Measurements from ENCODE around the gene ALDH18A1.
A peak's percentile ranks its signal among the peaks of the same experiment; 100 is the strongest.

The ALDH18A1 gene

GRCh38 chr10:95579835-95580535, 76.5 kb downstream of the ALDH18A1 start:
- DNase-seq (ENCODE audit: low read depth in 2 of 2, low spot score in 1 of 2): no peak

- DNase-seq (ENCODE audit: low read depth in 2 of 2, low spot score in 1 of 2): no peak
These were observed 77.2 kb downstream of the ALDH18A1 start for GRCh38 chr10:95579292-95579691.

DNA sequence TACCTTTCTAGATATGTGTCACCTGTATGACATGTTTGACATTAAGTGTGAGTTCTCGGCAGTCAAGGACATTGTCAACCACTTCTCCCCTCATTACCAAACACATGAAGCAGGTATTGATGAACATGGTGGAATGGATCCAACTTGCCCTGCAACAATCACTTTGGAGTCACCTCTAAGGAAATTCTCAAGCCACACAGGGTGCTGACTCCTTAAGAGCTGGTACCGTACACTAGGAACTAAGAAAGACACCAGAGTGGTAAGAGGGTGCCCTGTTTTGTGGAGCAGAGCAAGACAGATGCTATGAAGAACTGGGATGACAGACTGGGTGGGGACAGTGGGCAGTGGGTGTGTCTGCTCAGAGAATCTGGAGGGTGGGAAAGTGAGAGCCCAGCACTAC, 77.9 kb downstream of the ALDH18A1 start:
- no peak for DNase-seq (ENCODE audit: low read depth in 2 of 2, low spot score in 1 of 2)

DNA sequence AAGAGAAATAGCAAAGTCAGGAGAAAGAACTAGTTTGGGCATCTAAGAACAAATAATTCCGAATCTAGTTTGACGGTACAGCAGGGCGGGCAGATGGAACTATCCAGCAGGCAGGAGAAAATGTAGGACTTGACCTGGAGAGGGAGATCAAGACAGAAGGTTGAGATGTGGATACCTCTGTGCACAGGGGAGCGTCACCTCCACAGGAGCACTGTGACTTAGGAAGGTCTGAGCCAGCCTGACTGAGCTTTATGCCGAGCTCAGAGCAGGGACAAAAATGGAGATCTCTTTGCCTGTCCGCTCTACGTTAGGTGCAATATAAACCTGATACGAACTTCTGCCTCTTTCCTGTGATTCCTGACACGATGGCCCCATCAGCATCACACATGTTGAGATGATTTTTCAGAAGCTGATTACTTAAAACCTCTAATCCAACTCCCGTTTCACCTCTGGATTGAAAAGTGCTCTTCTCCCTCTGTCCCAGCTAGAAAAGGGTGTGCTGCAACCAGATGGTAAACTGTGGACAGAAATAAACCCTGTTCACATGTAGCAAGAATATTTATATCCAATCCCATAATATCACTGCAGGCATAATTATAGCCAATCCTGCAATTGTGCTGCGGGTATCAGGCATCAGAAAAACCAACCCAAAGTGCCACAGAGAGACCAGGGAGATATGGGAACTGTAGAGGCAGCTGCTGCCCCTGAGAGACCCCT, 81.7 kb downstream of the ALDH18A1 start:
- DNase-seq (ENCODE audit: low read depth in 2 of 2, low spot score in 1 of 2): no peak

- no peak for DNase-seq (ENCODE audit: low read depth in 2 of 2, low spot score in 1 of 2)
These were observed 82.4 kb downstream of the ALDH18A1 start for GRCh38 chr10:95573964-95574604.

GRCh38 chr10:95573527-95573926, 83.0 kb downstream of the ALDH18A1 start:
- DNase-seq (ENCODE audit: low read depth in 2 of 2, low spot score in 1 of 2): no peak

GRCh38 chr10:95572131-95572820, 84.2 kb downstream of the ALDH18A1 start:
- no peak for DNase-seq (ENCODE audit: low read depth in 2 of 2, low spot score in 1 of 2)

DNA sequence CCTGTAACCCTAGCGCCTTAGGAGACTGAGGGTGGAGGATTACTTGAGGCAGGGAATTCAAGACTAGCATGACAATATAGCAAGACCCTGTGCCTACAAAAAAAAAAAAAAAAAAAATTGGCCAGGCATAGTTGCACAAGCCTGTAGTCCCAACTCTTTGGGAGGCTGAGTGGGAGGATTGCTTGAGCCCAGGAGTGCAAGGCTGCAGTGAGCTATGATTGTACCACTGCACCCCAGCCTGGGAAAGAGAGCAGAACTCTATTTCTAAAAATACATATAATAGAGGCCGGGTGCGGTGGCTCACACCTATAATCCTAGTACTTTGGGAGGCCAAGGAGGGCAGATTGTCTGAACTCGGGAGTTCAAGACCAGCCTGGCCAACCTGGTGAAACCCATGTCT, 85.1 kb downstream of the ALDH18A1 start:
- DNase-seq (ENCODE audit: low read depth in 2 of 2, low spot score in 1 of 2): no peak

DNA sequence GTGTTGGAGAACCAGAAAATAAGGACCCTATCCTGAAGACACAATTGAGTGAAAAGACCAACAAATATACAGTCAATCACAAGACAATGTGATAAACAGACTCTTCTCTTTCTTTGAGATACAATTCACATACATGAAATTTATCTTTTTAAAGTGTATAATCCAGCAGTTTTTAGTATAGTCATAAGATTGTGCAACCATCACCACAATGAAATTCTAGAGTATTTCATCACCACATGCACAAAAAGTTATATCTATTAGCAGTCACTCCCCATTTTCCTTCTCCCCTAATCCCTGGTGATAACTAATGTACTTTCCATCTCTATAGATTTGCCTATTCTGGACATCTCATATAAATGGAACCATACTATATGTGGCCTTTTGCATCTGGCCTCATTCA, 87.1 kb downstream of the ALDH18A1 start:
- no peak for DNase-seq (ENCODE audit: low read depth in 2 of 2, low spot score in 1 of 2)

DNA sequence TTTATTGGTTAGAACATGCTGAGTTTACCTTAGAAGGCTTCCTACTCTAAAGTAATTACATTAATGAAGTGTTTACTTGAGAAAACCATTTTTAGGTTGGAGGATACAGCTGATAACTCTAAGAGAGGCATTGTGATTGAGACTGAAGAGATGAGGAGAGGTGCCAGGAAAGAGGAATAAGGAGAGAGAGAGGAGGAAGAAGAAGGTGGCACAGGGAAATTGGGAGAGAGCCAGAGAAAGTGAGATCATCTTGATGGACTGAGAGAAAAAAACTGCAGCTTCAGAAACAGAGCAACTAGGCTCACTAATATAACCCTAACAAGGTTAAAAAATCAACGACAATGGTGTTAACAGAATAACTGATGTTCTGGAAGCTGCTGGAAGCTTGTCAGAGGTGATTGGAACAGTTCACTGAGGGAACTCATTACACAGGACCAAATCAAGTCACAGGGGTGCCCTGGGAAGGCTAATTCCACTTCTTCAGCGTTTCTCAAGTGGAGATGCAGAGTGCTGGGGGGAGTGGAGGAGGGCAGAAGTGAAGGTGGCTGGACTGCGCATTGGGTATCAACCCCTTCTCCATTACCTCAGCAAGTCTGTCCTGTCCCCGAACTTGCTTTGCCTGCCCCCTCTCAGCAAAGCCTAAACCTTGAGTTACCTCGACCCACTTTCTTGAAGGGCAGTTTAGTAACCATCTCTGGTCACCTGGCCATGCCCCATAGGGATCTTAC, 88.4 kb downstream of the ALDH18A1 start:
- DNase-seq (ENCODE audit: low read depth in 2 of 2, low spot score in 1 of 2): no peak

GRCh38 chr10:95566136-95566535, 90.4 kb downstream of the ALDH18A1 start:
- no peak for DNase-seq (ENCODE audit: low read depth in 2 of 2, low spot score in 1 of 2)

DNA sequence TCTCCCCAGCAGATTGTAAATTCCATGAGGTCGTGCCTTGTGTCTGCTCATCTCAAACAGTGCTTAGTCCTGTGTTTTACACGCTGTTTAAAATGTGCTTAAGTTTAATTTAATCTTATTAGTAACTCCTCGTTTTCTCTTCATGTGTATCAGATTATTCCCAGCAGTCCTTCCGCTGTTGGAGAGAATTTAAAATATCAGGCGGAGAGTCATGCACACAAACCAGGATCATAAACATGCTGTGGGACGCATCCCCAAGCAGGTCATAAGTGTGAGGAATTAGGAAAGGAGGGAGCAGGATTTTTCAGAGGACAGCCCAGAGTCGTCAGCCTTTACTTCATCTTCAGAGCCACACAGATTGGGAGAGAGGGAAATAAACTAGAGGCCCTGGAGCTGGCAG, 91.2 kb downstream of the ALDH18A1 start:
- no peak for DNase-seq (ENCODE audit: low read depth in 2 of 2, low spot score in 1 of 2)

GRCh38 chr10:95564291-95564690, 92.2 kb downstream of the ALDH18A1 start:
- DNase-seq (ENCODE audit: low read depth in 2 of 2, low spot score in 1 of 2): no peak

- DNase-seq (ENCODE audit: low read depth in 2 of 2, low spot score in 1 of 2): no peak
These were observed 94.1 kb downstream of the ALDH18A1 start for GRCh38 chr10:95562341-95562965.

DNA sequence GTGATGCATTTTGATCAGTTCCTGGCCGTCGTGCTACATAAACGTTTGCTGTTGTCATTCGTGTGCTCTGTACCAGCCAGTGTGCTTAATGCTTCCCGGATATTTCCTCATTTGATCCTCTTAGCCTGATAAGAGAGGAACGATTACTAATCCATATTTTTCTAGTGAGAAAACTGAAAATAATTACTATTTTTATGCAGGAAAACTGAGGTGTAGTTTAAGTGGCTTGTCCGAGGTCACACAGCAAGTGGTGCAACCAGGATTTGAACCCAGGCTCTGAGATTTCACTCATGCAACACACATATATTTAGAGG, 94.7 kb downstream of the ALDH18A1 start:
- DNase-seq (ENCODE audit: low read depth in 2 of 2, low spot score in 1 of 2): no peak

DNA sequence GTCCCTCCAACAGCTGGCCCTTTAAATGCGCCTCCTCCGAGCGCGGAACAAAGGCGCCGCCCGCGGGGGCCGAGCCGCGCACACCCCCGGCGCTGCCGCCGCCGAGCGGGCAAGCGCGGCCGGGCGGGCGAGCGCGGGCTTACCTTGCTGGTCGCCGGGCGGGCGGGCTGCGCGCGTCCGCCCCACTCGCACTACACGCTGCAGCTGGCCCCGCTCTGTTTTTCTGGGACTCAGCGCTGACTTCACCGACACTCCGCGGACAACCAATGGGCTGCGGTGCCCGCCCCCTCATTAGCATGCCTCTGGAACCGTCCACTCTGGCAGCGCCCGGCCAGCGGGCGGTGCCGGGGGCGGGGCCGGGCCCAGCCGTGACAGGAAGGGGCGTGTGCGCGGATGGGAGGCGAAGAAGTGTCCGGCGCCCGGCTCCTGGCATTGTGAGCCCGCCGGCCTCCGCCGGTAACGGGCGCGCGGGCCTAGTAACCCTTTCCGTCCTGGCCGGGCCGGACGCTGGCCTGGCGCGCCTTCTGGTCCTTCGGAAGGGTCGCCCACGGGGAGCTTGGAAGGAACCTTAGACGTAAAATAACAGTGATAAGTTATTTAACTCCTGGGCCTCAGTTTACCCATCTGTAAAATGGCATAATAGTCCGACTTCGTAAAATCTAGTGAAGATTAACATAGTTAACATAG, 95.2 kb downstream of the ALDH18A1 start, which contains the start of gene SORBS1:
Gene SORBS1, minus strand, starts transcription at position 195 of the 687 bp plus-strand sequence. CDS start 120,236 bp downstream, outside the sequence.
- DNase-seq (ENCODE audit: low read depth in 2 of 2, low spot score in 1 of 2): peak; percentile 52 to 75

- peak in 1 of 2 donors; percentile 23 for DNase-seq (ENCODE audit: low read depth in 2 of 2, low spot score in 1 of 2)
These were observed 96.0 kb downstream of the ALDH18A1 start for GRCh38 chr10:95560278-95561176.

DNA sequence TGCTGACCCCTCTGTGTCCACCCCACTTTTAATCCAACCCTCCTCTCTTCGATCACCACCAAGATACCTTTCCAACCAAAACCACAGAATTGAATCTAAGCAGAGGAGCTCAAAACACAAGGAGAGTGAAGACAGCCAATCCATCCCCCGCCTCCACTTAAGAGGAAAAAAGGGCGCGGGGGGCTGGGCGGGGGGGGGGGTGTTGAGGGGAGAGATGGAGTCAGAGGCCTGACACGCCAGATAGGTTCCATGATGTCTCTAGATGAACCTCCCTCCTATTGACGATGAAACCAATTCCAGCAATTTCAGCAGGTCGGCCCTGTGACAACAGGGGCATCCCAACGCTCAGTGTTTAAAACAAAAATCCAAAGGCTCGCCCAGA, 96.6 kb downstream of the ALDH18A1 start:
- DNase-seq (ENCODE audit: low read depth in 2 of 2, low spot score in 1 of 2): no peak

GRCh38 chr10:95559471-95559870, 97.0 kb downstream of the ALDH18A1 start:
- DNase-seq (ENCODE audit: low read depth in 2 of 2, low spot score in 1 of 2): no peak
